Activated gamma-delta T cell (primary cell): ENCODE data around the gene SLC1A2.

Experiments
- DNase-seq: peaks from one replicate; lab custom pipeline; 2025; lab: John Stamatoyannopoulos, UW

SLC1A2 gene

GRCh38 chr11:35303596-35304385, 115.6 kb downstream of the SLC1A2 start:
- no peak for DNase-seq

DNA sequence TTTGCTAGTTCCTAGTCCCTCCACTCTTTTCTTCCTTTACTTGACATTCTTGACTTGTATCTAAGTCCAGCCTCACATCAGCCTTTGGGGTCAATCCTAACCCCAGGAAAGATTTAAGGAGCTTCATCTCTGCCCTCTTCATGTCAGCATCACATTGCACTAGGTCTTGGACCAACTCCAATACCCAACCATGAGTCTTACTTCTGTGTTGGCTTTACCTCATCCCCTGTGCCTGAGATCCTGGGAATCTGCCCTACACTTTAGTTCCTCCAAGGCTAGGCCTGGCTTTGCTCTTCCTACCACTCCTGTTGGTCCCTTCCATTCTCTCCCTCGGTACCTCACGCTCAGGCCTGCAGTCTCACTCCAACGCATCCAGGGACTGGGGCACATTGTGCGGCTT, 117.0 kb downstream of the SLC1A2 start:
- DNase-seq: no peak

DNA sequence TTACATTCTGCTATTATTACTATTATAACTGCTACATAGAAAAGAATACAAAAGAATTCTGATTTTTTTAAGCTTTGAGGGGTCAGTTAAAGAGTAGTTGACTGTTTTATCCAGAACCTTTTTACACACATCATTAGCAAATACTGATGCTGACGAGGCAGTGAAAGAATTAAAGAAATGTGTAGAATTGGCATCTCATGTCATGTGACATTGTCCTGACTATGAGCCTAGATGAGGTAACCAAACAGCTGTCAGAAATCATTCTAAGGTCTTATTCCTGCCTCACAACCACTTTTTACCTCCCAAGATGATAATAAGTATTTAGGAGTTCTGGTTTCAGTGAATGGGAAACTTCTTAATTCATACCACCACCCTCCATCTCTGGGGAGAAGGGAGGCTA, 121.0 kb downstream of the SLC1A2 start:
- no peak for DNase-seq

- no peak for DNase-seq
These were observed 123.6 kb downstream of the SLC1A2 start for GRCh38 chr11:35295751-35296150.

GRCh38 chr11:35293699-35294098, 125.7 kb downstream of the SLC1A2 start:
- no peak for DNase-seq

DNA sequence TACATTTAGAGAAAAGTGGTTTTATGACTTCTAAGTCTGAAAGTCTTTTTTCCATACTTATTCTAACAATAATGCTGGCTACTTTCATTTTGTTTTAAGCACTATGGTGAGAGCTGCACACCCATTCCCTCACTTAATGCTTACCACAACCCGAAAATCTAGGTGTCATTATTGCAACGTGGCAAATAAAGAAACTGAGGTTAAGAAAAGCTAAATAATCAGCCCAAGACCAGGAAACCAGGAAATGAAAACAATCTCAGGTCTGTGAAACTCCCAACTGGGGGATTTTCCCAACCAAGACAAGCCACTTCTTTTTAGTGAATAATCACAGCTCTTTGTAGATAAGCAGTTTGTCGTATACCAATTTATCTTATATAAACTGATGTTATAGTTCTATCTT, 126.3 kb downstream of the SLC1A2 start:
- DNase-seq: no peak

- no peak for DNase-seq
These were observed 127.1 kb downstream of the SLC1A2 start for GRCh38 chr11:35292279-35292678.

DNA sequence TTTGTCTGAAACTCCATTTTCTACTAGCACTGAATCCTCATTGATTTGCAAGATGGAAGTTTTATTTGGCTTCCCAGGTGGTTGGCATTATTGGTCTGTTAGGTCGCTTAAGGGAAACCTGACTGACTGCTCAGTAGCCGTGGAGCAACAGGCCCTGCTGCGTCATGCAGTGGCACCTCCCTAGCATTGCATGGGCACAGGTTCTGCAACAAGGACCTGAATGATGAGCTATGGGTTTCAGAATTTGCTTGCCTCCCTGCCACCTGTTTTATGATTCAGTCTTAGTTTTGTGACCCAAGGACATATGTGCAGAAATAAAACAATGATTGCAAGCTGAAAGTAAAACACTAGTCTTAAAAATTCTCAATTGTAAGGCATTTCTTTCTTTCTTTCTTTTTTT, 128.5 kb downstream of the SLC1A2 start:
- no peak for DNase-seq

GRCh38 chr11:35289821-35290220, 129.5 kb downstream of the SLC1A2 start:
- no peak for DNase-seq

DNA sequence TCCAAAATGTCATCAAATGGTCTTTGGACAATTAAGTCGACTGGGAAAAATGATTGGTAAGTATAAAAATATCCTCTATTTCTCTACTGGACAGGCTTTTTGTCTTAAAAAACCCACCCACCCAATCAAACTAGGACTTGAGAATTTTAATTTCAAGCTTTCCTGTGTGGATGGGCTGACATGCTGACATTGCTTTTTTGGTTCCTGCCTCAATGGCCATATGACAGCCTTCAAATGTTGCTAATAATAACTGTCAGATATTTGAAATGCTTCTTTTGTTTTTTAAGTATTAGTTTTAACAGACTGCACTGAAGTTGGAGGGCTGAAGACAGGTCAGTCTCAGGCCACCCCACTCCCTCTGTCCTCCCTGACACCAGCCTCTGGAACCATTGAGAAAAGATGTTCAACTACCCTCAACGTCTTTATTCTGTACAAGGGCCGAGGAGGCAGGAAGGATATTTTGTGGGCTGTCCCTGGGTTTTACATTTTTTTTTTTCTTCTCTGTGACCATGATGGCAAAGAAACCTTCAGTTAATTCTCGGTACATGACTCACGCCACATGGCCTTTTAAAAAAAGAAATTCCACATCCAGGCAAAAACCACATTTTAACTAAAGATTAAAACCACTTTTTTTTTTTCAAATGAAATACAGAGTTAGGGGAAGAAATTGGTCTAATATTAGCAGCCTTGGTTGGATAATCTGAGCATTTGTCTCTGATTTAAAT, 130.4 kb downstream of the SLC1A2 start:
- no peak for DNase-seq

DNA sequence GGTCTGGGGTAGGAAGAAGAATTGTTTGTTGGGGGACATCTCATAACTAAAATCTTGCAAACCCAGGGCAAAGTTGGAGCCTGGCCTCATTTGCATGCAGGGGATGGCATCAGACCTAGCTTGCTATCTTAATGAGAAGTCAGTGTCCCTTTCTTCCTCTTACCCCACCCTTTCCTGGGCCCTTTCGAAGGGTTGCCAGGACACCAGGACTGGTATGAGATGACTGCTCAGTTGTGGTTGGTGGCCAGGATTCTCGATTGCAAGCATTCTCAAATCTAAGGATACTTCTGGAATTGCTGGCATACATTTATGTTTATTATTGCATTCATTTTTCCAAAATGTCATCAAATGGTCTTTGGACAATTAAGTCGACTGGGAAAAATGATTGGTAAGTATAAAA, 131.0 kb downstream of the SLC1A2 start:
- DNase-seq: no peak

DNA sequence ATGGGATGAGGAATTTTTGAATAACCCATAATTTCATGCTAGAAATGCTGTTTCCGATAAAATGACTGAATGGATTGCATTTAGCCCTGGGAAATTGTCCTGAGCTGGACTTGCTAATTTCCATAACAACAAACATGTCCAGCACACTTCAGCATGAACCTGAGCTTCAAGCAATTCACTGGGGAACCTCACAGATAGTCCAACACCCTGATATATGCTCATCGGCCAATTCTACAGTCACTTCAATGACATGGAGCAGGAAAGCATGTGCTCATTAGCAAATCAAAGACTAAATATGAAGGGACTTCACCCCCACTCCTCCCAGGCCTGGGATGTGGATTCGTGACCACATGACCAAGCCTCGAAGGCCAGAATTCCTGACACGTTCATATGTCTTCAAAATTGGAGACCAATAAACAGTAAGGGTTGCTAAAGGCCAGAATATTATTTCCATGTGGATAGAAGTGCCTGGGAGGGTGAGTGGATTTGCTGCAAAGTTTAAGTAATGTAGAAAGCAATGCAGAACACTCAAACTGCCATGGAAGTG, 131.9 kb downstream of the SLC1A2 start:
- no peak for DNase-seq

DNA sequence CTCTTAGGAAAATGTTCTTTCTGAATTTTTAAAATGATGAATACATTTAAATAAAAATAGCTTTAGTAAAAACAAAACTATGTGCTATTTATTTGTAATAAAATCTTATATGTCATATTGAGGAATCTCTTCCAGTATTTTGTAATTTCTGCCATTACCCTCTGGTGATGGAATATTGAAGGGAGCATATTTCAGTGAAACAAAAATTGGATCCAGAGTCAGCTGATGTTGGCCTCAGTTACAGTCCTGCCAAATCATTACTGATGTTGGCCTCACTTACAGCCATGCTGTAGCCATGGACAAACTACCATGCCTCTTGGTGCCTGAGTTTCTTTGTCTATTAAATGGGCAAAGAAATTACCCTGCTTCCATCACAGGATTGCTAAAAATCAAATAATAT, 133.2 kb downstream of the SLC1A2 start:
- DNase-seq: no peak

DNA sequence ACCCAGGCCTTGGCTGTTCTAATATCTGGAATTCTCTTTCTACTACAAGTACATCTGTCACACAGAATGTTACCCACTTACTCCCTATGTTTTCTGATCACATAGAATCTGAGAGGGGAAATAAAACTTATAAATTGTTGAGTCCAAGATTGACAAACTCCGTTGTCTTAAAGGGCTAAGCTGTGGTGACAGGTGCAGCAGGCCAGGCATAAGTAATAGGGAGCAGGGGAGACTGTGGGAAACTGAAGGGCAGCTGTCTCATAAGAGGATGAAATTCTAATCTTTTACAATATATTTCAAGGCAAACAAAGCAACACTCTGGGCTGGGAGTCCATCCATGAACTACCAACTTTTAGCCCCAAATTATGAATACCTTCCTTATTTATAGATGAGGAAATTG, 133.9 kb downstream of the SLC1A2 start:
- no peak for DNase-seq

- DNase-seq: no peak
These were observed 137.0 kb downstream of the SLC1A2 start for GRCh38 chr11:35282221-35282882.

DNA sequence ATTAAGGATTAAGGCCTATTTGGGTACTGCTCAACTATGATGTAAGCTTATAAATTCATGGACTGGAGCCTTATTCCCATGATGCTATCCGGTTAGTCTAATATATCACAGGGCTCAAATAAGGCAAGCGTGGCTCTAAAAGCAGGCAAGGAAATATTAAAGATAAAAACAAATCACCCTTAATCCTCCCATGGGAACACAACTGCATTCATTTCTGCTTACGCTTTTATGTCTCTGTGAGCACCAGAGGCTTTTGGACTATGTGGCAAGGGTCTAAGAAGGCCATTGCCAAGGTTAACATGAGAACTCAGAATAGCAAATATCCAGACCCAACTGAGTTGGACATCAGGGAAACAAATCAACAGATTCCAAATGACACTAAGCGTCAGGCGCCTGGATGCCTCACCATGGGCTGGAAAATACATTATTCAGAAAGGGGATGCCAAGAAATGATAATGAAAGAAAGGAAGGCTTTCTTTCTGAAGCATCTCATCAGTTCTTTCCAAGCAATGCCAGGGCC, 138.1 kb downstream of the SLC1A2 start:
- no peak for DNase-seq

DNA sequence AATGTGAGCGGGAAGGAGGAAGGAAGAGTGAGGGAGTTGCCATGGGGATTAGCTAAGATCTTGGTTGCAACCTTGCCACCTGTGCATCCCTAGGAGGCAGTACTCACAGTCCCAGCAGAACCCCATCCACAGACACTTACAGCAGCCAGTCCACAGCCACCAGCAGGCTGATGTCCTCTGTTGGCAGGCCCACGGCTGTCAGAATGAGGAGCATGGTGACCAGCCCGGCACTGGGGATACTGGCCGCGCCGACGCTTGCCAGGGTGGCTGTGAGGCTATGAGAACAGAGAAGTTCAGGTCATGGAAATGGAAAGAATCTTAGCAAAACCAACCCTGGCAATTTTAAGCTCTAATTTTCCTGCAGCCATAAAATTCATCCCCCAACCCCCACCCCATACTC, 138.6 kb downstream of the SLC1A2 start:
- DNase-seq: no peak

GRCh38 chr11:35277827-35278226, 141.5 kb downstream of the SLC1A2 start:
- no peak for DNase-seq

DNA sequence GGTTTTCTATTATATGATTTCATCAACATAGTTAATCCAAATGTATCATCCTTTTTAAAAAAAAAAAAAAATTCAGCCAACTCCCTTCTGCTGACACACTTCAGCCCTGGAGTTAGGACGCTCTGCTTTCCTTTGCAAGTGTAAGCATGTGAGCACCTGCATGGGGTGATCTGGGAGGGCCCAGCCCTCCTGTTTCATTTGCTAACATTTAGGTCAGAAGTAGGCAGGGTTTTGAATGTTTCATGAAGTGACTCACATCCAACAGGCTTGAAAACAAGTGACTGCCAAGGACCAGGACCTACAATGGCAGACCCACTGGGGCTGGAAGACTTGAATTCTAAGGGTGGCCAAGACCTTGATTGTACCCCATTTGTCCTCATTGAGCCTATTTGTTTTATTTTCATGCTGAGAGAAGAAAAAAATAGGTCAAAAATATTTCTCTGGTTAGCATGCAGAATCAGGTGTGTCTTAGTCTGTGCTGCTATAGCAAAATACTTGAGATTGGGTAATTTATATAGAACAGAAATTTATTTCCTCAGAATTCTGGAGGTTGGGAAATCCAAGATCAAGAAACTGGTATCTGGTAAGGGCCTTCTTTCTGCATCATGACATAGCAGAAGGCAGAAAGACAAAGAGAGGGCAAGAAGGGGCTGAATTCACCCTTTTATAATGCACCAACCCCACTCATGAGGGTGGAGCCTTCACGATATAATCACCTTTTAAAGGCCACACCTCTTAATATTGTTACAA, 142.8 kb downstream of the SLC1A2 start:
- DNase-seq: no peak

DNA sequence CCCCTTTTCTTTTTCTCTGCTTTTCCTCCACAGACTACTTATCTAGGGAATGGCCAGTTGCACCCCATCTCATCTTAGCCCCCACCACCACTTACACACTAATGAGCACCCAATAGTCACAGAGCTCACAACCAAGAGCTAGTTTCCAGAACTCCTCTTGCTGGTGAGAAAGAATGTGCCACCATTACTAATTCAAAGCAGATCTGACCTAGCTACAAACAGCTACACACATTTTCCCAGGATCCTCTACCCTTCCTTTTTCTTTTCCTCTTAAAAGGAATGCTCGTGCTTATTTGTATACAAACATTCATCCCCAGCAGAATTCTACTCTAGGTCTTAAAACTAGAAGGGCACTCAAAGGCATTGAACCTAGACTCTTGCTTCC, 143.6 kb downstream of the SLC1A2 start:
- DNase-seq: no peak

GRCh38 chr11:35274909-35275785, 144.2 kb downstream of the SLC1A2 start:
- no peak for DNase-seq
